Keratinocyte (primary cell): ENCODE results near the gene CETN3. TPM values are rescaled to one million over a fixed set of nuclear protein-coding genes. Genes with fewer than 3 reads are reported as not detected.
"Not testable (repeated sequence)": the region's sequence is repeated elsewhere in the genome, so short reads cannot be mapped to it uniquely, and the experiment has no call there.

Experiments used
- DNase-seq: peaks from one replicate; pipeline ENCODE4 v3.0.0-alpha.2; 2011; ENCODE audit warnings: low read depth, missing footprints, low spot score
- FAIRE-seq: peaks from 2 replicates; lab custom pipeline; 2011; peaks lifted over from hg19 to GRCh38; lab: Jason Lieb, UNC
- H2AFZ ChIP-seq: 2 replicates; pipeline ENCODE4 v1.6.0; 2012; ENCODE audit warnings: low read length, control low read depth, inconsistent platforms; ENCODE audit not compliant: control insufficient read depth
- H3K27ac ChIP-seq: 2 replicates; pipeline ENCODE4 v1.5.1; 2011; ENCODE audit warnings: low read length; ENCODE audit not compliant: control insufficient read depth, insufficient read depth
- H3K27me3 ChIP-seq: 3 replicates; pipeline ENCODE4 v1.6.0; 2011; ENCODE audit warnings: low read length; ENCODE audit not compliant: control insufficient read depth, insufficient read depth; ENCODE audit errors: extremely low read depth
- H3K36me3 ChIP-seq, 2 experiments: 2 replicates in 1 of 2; 3 replicates in 1 of 2; pipeline ENCODE4 v1.5.1; 2011; ENCODE audit warnings: low read length in 2 of 2, mild to moderate bottlenecking in 1 of 2; ENCODE audit not compliant: control insufficient read depth in 2 of 2, insufficient read depth in 2 of 2; ENCODE audit errors: extremely low read depth in 1 of 2
- H3K4me1 ChIP-seq: 3 replicates; pipeline ENCODE4 v1.5.1; 2011; ENCODE audit warnings: low read length; ENCODE audit not compliant: control insufficient read depth, insufficient read depth; ENCODE audit errors: extremely low read depth
- H3K4me2 ChIP-seq: 3 replicates; pipeline ENCODE4 v1.6.0; 2011; ENCODE audit warnings: low read depth, low read length; ENCODE audit not compliant: control insufficient read depth, insufficient read depth; ENCODE audit errors: extremely low read depth
- H3K4me3 ChIP-seq, 3 experiments: fragments of 200-600 bp in 1 of 3; sonication (generic) in 1 of 3; 2 replicates in 2 of 3; 3 replicates in 1 of 3; pipeline ENCODE4 v1.5.1; 2011 to 2016; ENCODE audit warnings: low read length in 3 of 3, mild to moderate bottlenecking in 3 of 3, control low read depth in 2 of 3, inconsistent platforms in 1 of 3, low read depth in 1 of 3, mixed read lengths in 1 of 3, mixed run types in 1 of 3, moderate library complexity in 1 of 3; ENCODE audit not compliant: control insufficient read depth in 2 of 3, insufficient read depth in 2 of 3; ENCODE audit errors: extremely low read depth in 1 of 3
- H3K79me2 ChIP-seq: 2 replicates; pipeline ENCODE4 v1.6.0; 2012; ENCODE audit warnings: low read length; ENCODE audit not compliant: control insufficient read depth, insufficient read depth
- H3K9ac ChIP-seq: 3 replicates; pipeline ENCODE4 v1.6.0; 2011; ENCODE audit warnings: low read length; ENCODE audit not compliant: control insufficient read depth, insufficient read depth; ENCODE audit errors: extremely low read depth
- H3K9me1 ChIP-seq: 3 replicates; pipeline ENCODE4 v1.6.0; 2011; ENCODE audit warnings: low read length; ENCODE audit not compliant: control insufficient read depth, insufficient read depth; ENCODE audit errors: extremely low read depth
- H3K9me3 ChIP-seq: 2 replicates; pipeline ENCODE4 v1.5.1; 2012; ENCODE audit warnings: low read depth, low read length; ENCODE audit not compliant: control insufficient read depth
- H4K20me1 ChIP-seq: 3 replicates; pipeline ENCODE4 v1.6.0; 2011; ENCODE audit warnings: low read length; ENCODE audit not compliant: control insufficient read depth, insufficient read depth; ENCODE audit errors: extremely low read depth
- CTCF ChIP-seq, 3 experiments: IDR thresholded peaks in 1 of 3; conservative IDR thresholded peaks in 1 of 3; optimal IDR thresholded peaks in 1 of 3; 2 replicates in 2 of 3; 3 replicates in 1 of 3; pipeline versions ENCODE3 to v1.5.1; 2011; ENCODE audit warnings: low read length in 3 of 3, mild to moderate bottlenecking in 3 of 3, moderate library complexity in 2 of 3, control low read depth in 1 of 3, inconsistent platforms in 1 of 3; ENCODE audit not compliant: insufficient read depth in 2 of 3; ENCODE audit errors: extremely low read depth in 1 of 3
- EZH2 ChIP-seq: IDR thresholded peaks from one replicate; pipeline ENCODE4 v1.6.1; 2012; ENCODE audit warnings: inconsistent platforms, mild to moderate bottlenecking, low read length, moderate library complexity
- dilution Hi-C: fragments of 300-500 bp; cut with MboI; formaldehyde crosslinking; loops from one replicate; pipeline ENCODE4 v1.7.0; 2020; ENCODE audit warnings: low sequenced_read_pairs; ENCODE audit not compliant: extremely low pct_ligation_motif_present
- polyA plus RNA-seq, 5 experiments: library from polyadenylated mRNA; depleted of rRNA in 3 of 5; stranded (reverse) in 3 of 5; stranded (forward) in 1 of 5; unstranded in 1 of 5; fragments of >200 nt; gene quantifications; 1 replicate in 1 of 5; 2 replicates in 3 of 5; 3 replicates in 1 of 5; pipeline versions ENCODE4 v1.2.1 to v1.2.3, GENCODE V29; 2011 to 2012; ENCODE audit warnings: missing spikeins in 2 of 5, low read depth in 1 of 5, low replicate concordance in 1 of 5

Gene CETN3
- polyA plus RNA-seq, 1 donor (not counting 4 experiments of a cell fraction or from before 2014, with no cell fraction given) = 31.2 TPM

- no peaks in the 10 kb centered on the region for H3K9me3 ChIP-seq
- TF ChIP-seq CTCF (optimal IDR thresholded peaks at IDR 0.05 in 1 of 3, IDR thresholded peaks at IDR 0.05 in 1 of 3, conservative IDR thresholded peaks at IDR 0.05 in 1 of 3; ENCODE audit: extremely low read depth in 1 of 3, insufficient read depth in 2 of 3, low read length in 3 of 3) = no peak
- TF ChIP-seq EZH2 = no peak
- no peaks in the 10 kb centered on the region for H3K27me3 ChIP-seq
- H3K79me2 ChIP-seq = no peaks in the 10 kb centered on the region
- no peak overlapping the region for H2AFZ ChIP-seq
- H3K36me3 ChIP-seq = no peaks in the 10 kb centered on the region
- dilution Hi-C loops = no loop called here
- no peak overlapping the region for H3K9ac ChIP-seq
- H4K20me1 ChIP-seq = no peaks in the 10 kb centered on the region
- H3K9me1 ChIP-seq = no peaks in the 10 kb centered on the region
- H3K4me3 ChIP-seq = no peak overlapping the region
- no peak overlapping the region for H3K4me2 ChIP-seq
- H3K27ac ChIP-seq = no peak overlapping the region
- H3K4me1 ChIP-seq = no peaks in the 10 kb centered on the region
- FAIRE-seq (no peak), DNase-seq (no peak)
Observed at GRCh38 chr5:90378752-90379151, 30.8 kb downstream of the CETN3 start.

GRCh38 chr5:90371269-90371668 is 38.3 kb downstream of the CETN3 start:
- H2AFZ ChIP-seq, H3K4me1 ChIP-seq, H3K27me3 ChIP-seq, H3K79me2 ChIP-seq, H4K20me1 ChIP-seq, H3K9me1 ChIP-seq, dilution Hi-C loops, H3K27ac ChIP-seq, FAIRE-seq, H3K4me3 ChIP-seq, H3K4me2 ChIP-seq, H3K9me3 ChIP-seq, H3K36me3 ChIP-seq, H3K9ac ChIP-seq, DNase-seq: not testable (repeated sequence)
